ENCODE data around the gene FOXP4. TPM values are rescaled to one million over a fixed set of nuclear protein-coding genes. Genes with fewer than 3 reads are reported as not detected.
A peak's percentile ranks its signal among the peaks of the same experiment; 100 is the strongest.

The FOXP4 gene
- polyA plus RNA-seq, 1 of the 3 experiments (the other 2 are of a cell fraction): 7.3 TPM

DNA sequence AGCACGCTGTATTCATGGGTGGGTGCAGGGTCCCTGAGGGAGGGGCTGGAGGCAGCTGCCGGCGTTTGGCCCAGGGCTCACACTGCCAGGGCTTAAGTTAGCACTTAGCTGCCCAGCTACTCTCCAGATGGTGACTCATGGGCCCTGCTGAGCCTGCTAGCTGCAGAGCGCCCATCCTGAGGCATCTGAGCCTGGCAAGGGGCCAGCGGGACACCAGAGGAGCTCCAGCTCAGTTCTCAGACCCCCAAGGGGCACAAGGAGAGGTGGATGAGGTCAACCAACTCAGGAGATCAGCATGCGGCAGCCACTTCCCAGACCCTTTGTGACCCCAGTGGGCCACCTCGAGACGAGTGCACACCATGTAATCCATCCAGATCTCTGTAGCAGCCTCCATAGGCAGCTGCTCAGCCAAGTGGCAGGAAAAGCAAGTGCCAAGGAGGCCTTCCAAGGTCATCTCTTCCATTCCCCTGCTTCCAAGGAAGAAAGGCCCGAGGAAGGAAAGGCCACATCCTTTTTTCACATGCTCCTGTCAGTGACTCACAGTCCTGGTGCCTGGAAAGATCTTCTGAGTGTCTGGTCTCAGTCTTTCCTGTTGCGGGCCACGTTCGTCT lies 35.3 kb downstream of the FOXP4 start (continued):
- TF ChIP-seq, protein P1, sequence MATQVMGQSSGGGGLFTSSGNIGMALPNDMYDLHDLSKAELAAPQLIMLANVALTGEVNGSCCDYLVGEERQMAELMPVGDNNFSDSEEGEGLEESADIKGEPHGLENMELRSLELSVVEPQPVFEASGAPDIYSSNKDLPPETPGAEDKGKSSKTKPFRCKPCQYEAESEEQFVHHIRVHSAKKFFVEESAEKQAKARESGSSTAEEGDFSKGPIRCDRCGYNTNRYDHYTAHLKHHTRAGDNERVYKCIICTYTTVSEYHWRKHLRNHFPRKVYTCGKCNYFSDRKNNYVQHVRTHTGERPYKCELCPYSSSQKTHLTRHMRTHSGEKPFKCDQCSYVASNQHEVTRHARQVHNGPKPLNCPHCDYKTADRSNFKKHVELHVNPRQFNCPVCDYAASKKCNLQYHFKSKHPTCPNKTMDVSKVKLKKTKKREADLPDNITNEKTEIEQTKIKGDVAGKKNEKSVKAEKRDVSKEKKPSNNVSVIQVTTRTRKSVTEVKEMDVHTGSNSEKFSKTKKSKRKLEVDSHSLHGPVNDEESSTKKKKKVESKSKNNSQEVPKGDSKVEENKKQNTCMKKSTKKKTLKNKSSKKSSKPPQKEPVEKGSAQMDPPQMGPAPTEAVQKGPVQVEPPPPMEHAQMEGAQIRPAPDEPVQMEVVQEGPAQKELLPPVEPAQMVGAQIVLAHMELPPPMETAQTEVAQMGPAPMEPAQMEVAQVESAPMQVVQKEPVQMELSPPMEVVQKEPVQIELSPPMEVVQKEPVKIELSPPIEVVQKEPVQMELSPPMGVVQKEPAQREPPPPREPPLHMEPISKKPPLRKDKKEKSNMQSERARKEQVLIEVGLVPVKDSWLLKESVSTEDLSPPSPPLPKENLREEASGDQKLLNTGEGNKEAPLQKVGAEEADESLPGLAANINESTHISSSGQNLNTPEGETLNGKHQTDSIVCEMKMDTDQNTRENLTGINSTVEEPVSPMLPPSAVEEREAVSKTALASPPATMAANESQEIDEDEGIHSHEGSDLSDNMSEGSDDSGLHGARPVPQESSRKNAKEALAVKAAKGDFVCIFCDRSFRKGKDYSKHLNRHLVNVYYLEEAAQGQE (IDR thresholded peaks at IDR 0.05; ENCODE audit: low read depth, low read length): peak; percentile 33; the same call in 1 of the 2 replicates
- TF ChIP-seq USF2 (IDR thresholded peaks at IDR 0.05; ENCODE audit: borderline replicate concordance, low read depth, low read length) (no peak), EZH2phosphoT487 (IDR thresholded peaks at IDR 0.05; ENCODE audit: borderline replicate concordance, low read depth) (no peak), RCOR1 (IDR thresholded peaks at IDR 0.05; ENCODE audit: low read length) (no peak), EP300 (IDR thresholded peaks at IDR 0.05; ENCODE audit: borderline replicate concordance in 1 of 2, low read depth in 1 of 2, low read length in 1 of 2) (peak in 1 of 2 experiments; percentile 61; a peak in 1 of 4 replicates), FOXM1 (IDR thresholded peaks at IDR 0.05; ENCODE audit: low read depth) (no peak), RAD21 (IDR thresholded peaks at IDR 0.05; ENCODE audit: low read length) (no peak)
- TF ChIP-seq, protein P2, sequence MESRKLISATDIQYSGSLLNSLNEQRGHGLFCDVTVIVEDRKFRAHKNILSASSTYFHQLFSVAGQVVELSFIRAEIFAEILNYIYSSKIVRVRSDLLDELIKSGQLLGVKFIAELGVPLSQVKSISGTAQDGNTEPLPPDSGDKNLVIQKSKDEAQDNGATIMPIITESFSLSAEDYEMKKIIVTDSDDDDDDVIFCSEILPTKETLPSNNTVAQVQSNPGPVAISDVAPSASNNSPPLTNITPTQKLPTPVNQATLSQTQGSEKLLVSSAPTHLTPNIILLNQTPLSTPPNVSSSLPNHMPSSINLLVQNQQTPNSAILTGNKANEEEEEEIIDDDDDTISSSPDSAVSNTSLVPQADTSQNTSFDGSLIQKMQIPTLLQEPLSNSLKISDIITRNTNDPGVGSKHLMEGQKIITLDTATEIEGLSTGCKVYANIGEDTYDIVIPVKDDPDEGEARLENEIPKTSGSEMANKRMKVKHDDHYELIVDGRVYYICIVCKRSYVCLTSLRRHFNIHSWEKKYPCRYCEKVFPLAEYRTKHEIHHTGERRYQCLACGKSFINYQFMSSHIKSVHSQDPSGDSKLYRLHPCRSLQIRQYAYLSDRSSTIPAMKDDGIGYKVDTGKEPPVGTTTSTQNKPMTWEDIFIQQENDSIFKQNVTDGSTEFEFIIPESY (IDR thresholded peaks at IDR 0.05; ENCODE audit: borderline replicate concordance, low read depth): no peak

- no peak overlapping the region for H3K4me3 ChIP-seq (ENCODE audit: low read depth in 2 of 2, low read length in 1 of 2)
- CTCF ChIA-PET: interaction anchor here (1.3 to 4.2 kb wide), 5 partner anchors 9 to 158 kb away, joined by 4 to 25 read pairs (median 6); no protein-coding TSS in a partner anchor
- no peak overlapping the region for H2AFZ ChIP-seq (ENCODE audit: low read depth)
- peaks cover 37% of the 10 kb centered on the region for H3F3A ChIP-seq (replicated peaks; ENCODE audit: insufficient read depth)
- 96% methylated on average over 4 of the region's 5 CpGs for WGBS (ENCODE audit: low lambda C conversion rate)
- DNase-seq: no peak
- H3K4me2 ChIP-seq: peak overlapping the region; percentile 47
- peaks cover 0 to 8% of the 10 kb centered on the region in 2 experiments for H3K36me3 ChIP-seq (replicated peaks in 1 of 2; ENCODE audit: control insufficient read depth in 1 of 2, insufficient read depth in 2 of 2, low read length in 1 of 2)
- POLR2A ChIA-PET: no interaction called here
- no peaks in the 10 kb centered on the region for H3K9me3 ChIP-seq
- H3K79me2 ChIP-seq (ENCODE audit: insufficient read depth): 0 out of 2 replicates have a peak, but pooled peaks cover 8% of the 10 kb centered on the region
- TF ChIP-seq NFIC (IDR thresholded peaks at IDR 0.05; ENCODE audit: borderline replicate concordance): no peak
- no peak for TF ChIP-seq GATA2 (CRISPR knock-in tag; IDR thresholded peaks at IDR 0.05)
- TF ChIP-seq, protein P1 (IDR thresholded peaks at IDR 0.05; ENCODE audit: low read depth, low read length): no peak
- TF ChIP-seq MXI1 (IDR thresholded peaks at IDR 0.05; ENCODE audit: low read depth, low read length): no peak
- no peak for TF ChIP-seq NRF1 (IDR thresholded peaks at IDR 0.05; ENCODE audit: low read depth, low read length)
- TF ChIP-seq, protein P2 (IDR thresholded peaks at IDR 0.05; ENCODE audit: borderline replicate concordance, low read depth): no peak
- TF ChIP-seq TCF12 (IDR thresholded peaks at IDR 0.05): no peak
- TF ChIP-seq, protein P3, sequence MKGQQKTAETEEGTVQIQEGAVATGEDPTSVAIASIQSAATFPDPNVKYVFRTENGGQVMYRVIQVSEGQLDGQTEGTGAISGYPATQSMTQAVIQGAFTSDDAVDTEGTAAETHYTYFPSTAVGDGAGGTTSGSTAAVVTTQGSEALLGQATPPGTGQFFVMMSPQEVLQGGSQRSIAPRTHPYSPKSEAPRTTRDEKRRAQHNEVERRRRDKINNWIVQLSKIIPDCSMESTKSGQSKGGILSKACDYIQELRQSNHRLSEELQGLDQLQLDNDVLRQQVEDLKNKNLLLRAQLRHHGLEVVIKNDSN (IDR thresholded peaks at IDR 0.05; ENCODE audit: borderline replicate concordance, low read depth): no peak
- no peak for TF ChIP-seq RXRA (IDR thresholded peaks at IDR 0.05; ENCODE audit: borderline replicate concordance, low read depth)
- TF ChIP-seq FOXM1 (IDR thresholded peaks at IDR 0.05; ENCODE audit: low read depth): no peak
- H3K27me3 ChIP-seq (ENCODE audit: insufficient read depth): no peaks in the 10 kb centered on the region
- no peaks in the 10 kb centered on the region for H3K9me2 ChIP-seq
- no peaks in the 10 kb centered on the region for H4K20me1 ChIP-seq (ENCODE audit: insufficient read depth)
- H3K4me1 ChIP-seq (ENCODE audit: control insufficient read depth in 1 of 2, insufficient read depth in 2 of 2, low read depth in 1 of 2, low read length in 1 of 2): peaks cover 40 to 48% of the 10 kb centered on the region in 2 experiments; a peak in 3 of 4 replicates
- peak overlapping the region in 1 of 2 experiments; percentile 93; a peak in 2 of 4 replicates for H3K27ac ChIP-seq (ENCODE audit: low read depth in 2 of 2, low read length in 1 of 2)
- no peak overlapping the region for H3K9ac ChIP-seq
These were observed 36.4 kb downstream of the FOXP4 start for GRCh38 chr6:41582540-41582939.
